Testis (tissue), 2 donors: ENCODE measurements around the gene INTS11.

Source experiments
- CTCF ChIP-seq, 3 experiments: fragments of 450-650 bp in 2 of 3; fragments of 200-600 bp in 1 of 3; sonication (generic) in 1 of 3; IDR thresholded peaks; one replicate each; pipeline ENCODE4 v1.5.1; 2016 to 2019; ENCODE audit warnings: antibody characterized with exemption in 3 of 3, mild to moderate bottlenecking in 2 of 3, moderate library complexity in 1 of 3
- POLR2A ChIP-seq: fragments of 450-650 bp; IDR thresholded peaks from one replicate; pipeline ENCODE4 v1.6.1; 2017; ENCODE audit warnings: antibody characterized with exemption, mild to moderate bottlenecking, moderate library complexity

- TF ChIP-seq CTCF (IDR thresholded peaks at IDR 0.05) = no peak
- no peak for TF ChIP-seq POLR2A
Measured at GRCh38 chr1:1371364-1371745, 46.9 kb upstream of the INTS11 start.
